Upper lobe of left lung (tissue), 6 donors: ENCODE results near the gene RAP1A. TPM values are rescaled to one million over a fixed set of nuclear protein-coding genes. Genes with fewer than 3 reads are reported as not detected.

Experiments
- ATAC-seq, 2 donors: fragments of 200-7000 bp; cut with Tn5 transposase; one replicate each; pipeline ENCODE4 v1.9.1; 2022; ENCODE audit warnings: mild to moderate bottlenecking in 2 of 2, moderate library complexity in 2 of 2; ENCODE audit not compliant: low FRiP score in 2 of 2
- DNase-seq, 2 donors: peaks; one replicate each; pipeline ENCODE4 v3.0.0-alpha.2; 2019 to 2020
- H3K27ac ChIP-seq, 4 donors: fragments of 200-600 bp; sonication (generic); one replicate each; pipeline ENCODE4 v1.5.1; 2016 to 2019
- H3K27me3 ChIP-seq, 4 donors: fragments of 200-600 bp; sonication (generic); one replicate each; pipeline ENCODE4 v1.5.1; 2017 to 2019
- H3K36me3 ChIP-seq, 4 donors: fragments of 200-600 bp; sonication (generic); one replicate each; pipeline ENCODE4 v1.5.1; 2016 to 2019
- H3K4me1 ChIP-seq, 4 donors: fragments of 200-600 bp; sonication (generic); one replicate each; pipeline ENCODE4 v1.5.1; 2018 to 2019
- H3K4me3 ChIP-seq, 4 donors: fragments of 200-600 bp; sonication (generic); one replicate each; pipeline ENCODE4 v1.5.1; 2017 to 2019; ENCODE audit warnings: mild to moderate bottlenecking in 2 of 4, moderate library complexity in 1 of 4
- H3K9me3 ChIP-seq, 4 donors: fragments of 200-600 bp; sonication (generic); one replicate each; pipeline ENCODE4 v1.5.1; 2018 to 2019
- CTCF ChIP-seq, 6 experiments: fragments of 450-650 bp in 4 of 6; fragments of 200-600 bp in 2 of 6; sonication (generic) in 2 of 6; IDR thresholded peaks; one replicate each; pipeline ENCODE4 v1.5.1; 2016 to 2019; ENCODE audit warnings: antibody characterized with exemption in 6 of 6
- EP300 ChIP-seq, 4 donors: sonication (generic); formaldehyde crosslinking; IDR thresholded peaks; one replicate each; pipeline ENCODE4 v1.5.1; 2017; ENCODE audit warnings: antibody characterized with exemption in 4 of 4, control low read depth in 2 of 4
- POLR2A ChIP-seq, 4 donors: fragments of 450-650 bp; IDR thresholded peaks; one replicate each; pipeline ENCODE4 v1.5.1; 2016 to 2017; ENCODE audit warnings: antibody characterized with exemption in 4 of 4, mild to moderate bottlenecking in 2 of 4
- POLR2AphosphoS5 ChIP-seq, 2 donors: sonication (generic); formaldehyde crosslinking; IDR thresholded peaks; one replicate each; pipeline ENCODE4 v1.5.1; 2017; ENCODE audit warnings: antibody characterized with exemption in 2 of 2
- WGBS, 2 donors: methylation state at CpG; one replicate each; pipeline ENCODE4 v1.1.5; 2017 to 2018; 5-methylcytosine and 5-hydroxymethylcytosine counted together
- total RNA-seq, 6 donors: library from RNA; depleted of rRNA in 4 of 6; stranded (reverse); fragments of >200 nt in 4 of 6; gene quantifications; one replicate each; pipeline versions ENCODE4 v1.1.0 to v1.2.1, GENCODE V29; 2016 to 2021
- donor health status: DM: no; HTN: no; CAD: no; lungs with moderate emphysema.
- donor health status: DM: no; HTN: yes; CAD: no; lungs with severe emphysema.

RAP1A gene
- total RNA-seq, 6 donors from 2014 or later: 16.8 to 115 (median 82.6) TPM

GRCh38 chr1:111691886-111692285 is 72.3 kb downstream of the RAP1A start:
- no peaks in the 10 kb centered on the region for H3K9me3 ChIP-seq
- no peak overlapping the region for H3K4me3 ChIP-seq
- ATAC-seq (no peak), DNase-seq (no peak)
- peaks cover 0 to 40% (median 1%) of the 10 kb centered on the region in 4 donors for H3K36me3 ChIP-seq
- H3K27me3 ChIP-seq: no peaks in the 10 kb centered on the region
- TF ChIP-seq POLR2AphosphoS5 (IDR thresholded peaks at IDR 0.05) (no peak), CTCF (IDR thresholded peaks at IDR 0.05) (no peak)
- no peak overlapping the region for H3K27ac ChIP-seq
- H3K4me1 ChIP-seq: peaks cover 6 to 11% (median 10%) of the 10 kb centered on the region in 4 donors
- 91 to 94% methylated on average over 1 of the region's 1 CpG for WGBS, 2 donors

- no peaks in the 10 kb centered on the region for H3K9me3 ChIP-seq
- peaks cover 0 to 4% (median 0%) of the 10 kb centered on the region in 4 donors for H3K4me1 ChIP-seq
- ATAC-seq (no peak), DNase-seq (no peak)
- peaks cover 6 to 79% (median 23%) of the 10 kb centered on the region in 4 donors for H3K36me3 ChIP-seq
- H3K27ac ChIP-seq: no peak overlapping the region
- no peaks in the 10 kb centered on the region for H3K27me3 ChIP-seq
- 71 to 85% methylated on average over 1 of the region's 1 CpG for WGBS, 2 donors
- no peak overlapping the region for H3K4me3 ChIP-seq
- TF ChIP-seq EP300 (IDR thresholded peaks at IDR 0.05): no peak
- no peak for TF ChIP-seq POLR2AphosphoS5 (IDR thresholded peaks at IDR 0.05)
- no peak for TF ChIP-seq POLR2A (IDR thresholded peaks at IDR 0.05)
- TF ChIP-seq CTCF (IDR thresholded peaks at IDR 0.05): no peak
Measured at GRCh38 chr1:111695801-111696200, 76.2 kb downstream of the RAP1A start.

GRCh38 chr1:111696330-111696729 is 76.7 kb downstream of the RAP1A start:
- H3K4me3 ChIP-seq: no peak overlapping the region
- H3K4me1 ChIP-seq: no peaks in the 10 kb centered on the region
- ATAC-seq (no peak), DNase-seq (no peak)
- no peak for TF ChIP-seq CTCF (IDR thresholded peaks at IDR 0.05)
- TF ChIP-seq POLR2AphosphoS5 (IDR thresholded peaks at IDR 0.05): no peak
- TF ChIP-seq EP300 (IDR thresholded peaks at IDR 0.05): no peak
- no peak for TF ChIP-seq POLR2A (IDR thresholded peaks at IDR 0.05)
- no peak overlapping the region for H3K27ac ChIP-seq
- no peaks in the 10 kb centered on the region for H3K27me3 ChIP-seq
- H3K36me3 ChIP-seq: peaks cover 12 to 82% (median 25%) of the 10 kb centered on the region in 4 donors
- H3K9me3 ChIP-seq: no peaks in the 10 kb centered on the region

GRCh38 chr1:111699268-111699667 is 79.7 kb downstream of the RAP1A start:
- H3K27me3 ChIP-seq: no peaks in the 10 kb centered on the region
- H3K27ac ChIP-seq: no peak overlapping the region
- no peak overlapping the region for H3K4me3 ChIP-seq
- TF ChIP-seq POLR2A (IDR thresholded peaks at IDR 0.05): no peak
- no peak for TF ChIP-seq EP300 (IDR thresholded peaks at IDR 0.05)
- no peak for TF ChIP-seq POLR2AphosphoS5 (IDR thresholded peaks at IDR 0.05)
- TF ChIP-seq CTCF (IDR thresholded peaks at IDR 0.05): no peak
- ATAC-seq (no peak), DNase-seq (no peak)
- no peaks in the 10 kb centered on the region for H3K4me1 ChIP-seq
- peaks cover 20 to 89% (median 39%) of the 10 kb centered on the region in 4 donors for H3K36me3 ChIP-seq
- no peaks in the 10 kb centered on the region for H3K9me3 ChIP-seq

GRCh38 chr1:111702504-111703050 is 83.0 kb downstream of the RAP1A start:
- Histone ChIP-seq H3K9me3 (no peaks in the 10 kb centered on the region), H3K4me1 (peaks cover 0 to 6% (median under 1%) of the 10 kb centered on the region in 4 donors), H3K27ac (no peak overlapping the region), H3K27me3 (no peaks in the 10 kb centered on the region), H3K36me3 (peaks cover 20 to 98% (median 46%) of the 10 kb centered on the region in 4 donors), H3K4me3 (no peak overlapping the region)
- TF ChIP-seq POLR2A (IDR thresholded peaks at IDR 0.05): no peak
- TF ChIP-seq CTCF (IDR thresholded peaks at IDR 0.05): no peak
- TF ChIP-seq POLR2AphosphoS5 (IDR thresholded peaks at IDR 0.05): no peak
- TF ChIP-seq EP300 (IDR thresholded peaks at IDR 0.05): no peak
- WGBS, 2 donors: 92 to 97% methylated on average over 5 of the region's 5 CpGs
- ATAC-seq (no peak), DNase-seq (no peak)
